Stomach (tissue), 4 donors: ENCODE data around the gene RGS4.

Experiments
- POLR2A ChIP-seq, 4 donors: fragments of 450-650 bp; IDR thresholded peaks; one replicate each; pipeline ENCODE4 v1.6.1; 2016; ENCODE audit warnings: antibody characterized with exemption in 4 of 4, control low read depth in 2 of 4, mild to moderate bottlenecking in 1 of 4, moderate library complexity in 1 of 4
- POLR2AphosphoS5 ChIP-seq, 3 donors: sonication (generic); formaldehyde crosslinking; IDR thresholded peaks; one replicate each; pipeline ENCODE4 v1.6.1; 2016; ENCODE audit warnings: antibody characterized with exemption in 3 of 3
- TF ChIP-seq, protein P1 (sequence below), 7 experiments: fragments of 450-650 bp in 4 of 7; fragments of 200-600 bp in 3 of 7; sonication (generic) in 3 of 7; IDR thresholded peaks; one replicate each; pipeline ENCODE4 v1.5.1; 2016 to 2019; ENCODE audit warnings: antibody characterized with exemption in 7 of 7, control low read depth in 2 of 7, mild to moderate bottlenecking in 1 of 7

DNA sequence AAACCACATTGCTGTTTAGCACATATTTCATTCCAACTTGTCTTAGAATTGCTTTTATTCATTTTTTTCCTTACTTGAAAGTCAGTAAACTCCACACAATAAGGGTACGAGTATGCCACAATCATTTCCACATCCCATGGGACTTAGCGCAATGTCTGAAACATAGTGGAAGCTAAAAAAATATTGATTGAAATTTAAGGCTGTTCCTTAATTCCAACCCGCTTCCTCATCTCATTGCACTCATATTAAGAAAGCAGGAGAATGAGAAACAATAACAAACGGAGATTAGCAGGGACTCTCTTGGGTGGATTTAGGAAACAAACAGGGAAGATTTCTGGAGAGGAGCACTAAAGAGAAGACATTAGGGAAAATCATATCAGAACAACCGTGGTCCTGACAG lies 39.3 kb upstream of the RGS4 start:
- TF ChIP-seq, protein P1, sequence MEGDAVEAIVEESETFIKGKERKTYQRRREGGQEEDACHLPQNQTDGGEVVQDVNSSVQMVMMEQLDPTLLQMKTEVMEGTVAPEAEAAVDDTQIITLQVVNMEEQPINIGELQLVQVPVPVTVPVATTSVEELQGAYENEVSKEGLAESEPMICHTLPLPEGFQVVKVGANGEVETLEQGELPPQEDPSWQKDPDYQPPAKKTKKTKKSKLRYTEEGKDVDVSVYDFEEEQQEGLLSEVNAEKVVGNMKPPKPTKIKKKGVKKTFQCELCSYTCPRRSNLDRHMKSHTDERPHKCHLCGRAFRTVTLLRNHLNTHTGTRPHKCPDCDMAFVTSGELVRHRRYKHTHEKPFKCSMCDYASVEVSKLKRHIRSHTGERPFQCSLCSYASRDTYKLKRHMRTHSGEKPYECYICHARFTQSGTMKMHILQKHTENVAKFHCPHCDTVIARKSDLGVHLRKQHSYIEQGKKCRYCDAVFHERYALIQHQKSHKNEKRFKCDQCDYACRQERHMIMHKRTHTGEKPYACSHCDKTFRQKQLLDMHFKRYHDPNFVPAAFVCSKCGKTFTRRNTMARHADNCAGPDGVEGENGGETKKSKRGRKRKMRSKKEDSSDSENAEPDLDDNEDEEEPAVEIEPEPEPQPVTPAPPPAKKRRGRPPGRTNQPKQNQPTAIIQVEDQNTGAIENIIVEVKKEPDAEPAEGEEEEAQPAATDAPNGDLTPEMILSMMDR (IDR thresholded peaks at IDR 0.05): no peak
- no peak for TF ChIP-seq POLR2AphosphoS5 (IDR thresholded peaks at IDR 0.05)
- TF ChIP-seq POLR2A (IDR thresholded peaks at IDR 0.05): no peak
